Adrenal gland (tissue), 12 donors: ENCODE data around the gene MRGPRF. TPM values are rescaled to one million over a fixed set of nuclear protein-coding genes. Genes with fewer than 3 reads are reported as not detected.

ENCODE experiments used
- DNase-seq, 7 donors: peaks; one replicate each; pipeline ENCODE4 v3.0.0-alpha.2; 2019 to 2020
- H3K27ac ChIP-seq, 5 donors: fragments of 200-600 bp; sonication (generic) in 4 of 5; 1 replicate in 3 of 5; 2 replicates in 2 of 5; pipeline versions ENCODE4 v1.5.1 to v1.8.0; 2016 to 2020; ENCODE audit warnings: mild to moderate bottlenecking in 1 of 5
- H3K27me3 ChIP-seq: fragments of 200-600 bp; 2 replicates; pipeline ENCODE4 v1.8.0; 2021
- H3K36me3 ChIP-seq, 2 donors: fragments of 200-600 bp; replicated peaks in 1 of 2; 1 replicate in 1 of 2; 2 replicates in 1 of 2; pipeline versions ENCODE4 v1.5.1 to v1.8.0; 2018 to 2022
- H3K4me1 ChIP-seq, 2 donors: fragments of 200-600 bp; replicated peaks in 1 of 2; 1 replicate in 1 of 2; 2 replicates in 1 of 2; pipeline versions ENCODE4 v1.5.1 to v1.8.0; 2018 to 2021
- H3K4me3 ChIP-seq, 4 donors: fragments of 200-600 bp; sonication (generic) in 3 of 4; one replicate each; pipeline ENCODE4 v1.5.1; 2016 to 2018
- H3K9me3 ChIP-seq, 3 donors: fragments of 200-600 bp; sonication (generic) in 1 of 3; replicated peaks in 1 of 3; 1 replicate in 2 of 3; 2 replicates in 1 of 3; pipeline versions ENCODE4 v1.5.1 to v1.8.0; 2016 to 2021
- CTCF ChIP-seq, 6 experiments: fragments of 450-650 bp in 4 of 6; fragments of 200-600 bp in 2 of 6; sonication (generic) in 1 of 6; IDR thresholded peaks; 1 replicate in 5 of 6; 2 replicates in 1 of 6; pipeline versions ENCODE4 v1.5.1 to v1.8.0; 2016 to 2021; ENCODE audit warnings: antibody characterized with exemption in 6 of 6, mild to moderate bottlenecking in 2 of 6, moderate library complexity in 1 of 6
- POLR2A ChIP-seq, 2 donors: fragments of 450-650 bp; IDR thresholded peaks; one replicate each; pipeline ENCODE4 v1.6.1; 2017; ENCODE audit warnings: antibody characterized with exemption in 2 of 2, mild to moderate bottlenecking in 2 of 2, moderate library complexity in 1 of 2
- WGBS, 4 donors: extraction: QIAGEN DNeasy Blood & Tissue Kit in 2 of 4; methylation state at CpG; one replicate each; pipeline versions ENCODE4 v1.1.5 to v1.1.7; 2013 to 2017; 5-methylcytosine and 5-hydroxymethylcytosine counted together
- intact Hi-C, 2 donors: fragments of 100-400 bp; cut with DNase I; formaldehyde crosslinking; loops; one replicate each; pipeline versions ENCODE4 v1.14.1 to v1.15.0; 2022 to 2023
- polyA plus RNA-seq, 3 donors: library from polyadenylated mRNA; stranded (reverse); fragments of 200-250 nt in 2 of 3; fragments of 350-450 nt in 1 of 3; fragmentation: Illumina TruSeq in 1 of 3; extraction: RNeasy Lipid Tissue Mini Kit (QIAGEN cat#74804) in 1 of 3; gene quantifications; one replicate each; pipeline ENCODE4 v1.2.3, GENCODE V29; 2013 to 2014
- total RNA-seq, 9 donors: library from RNA; depleted of rRNA in 4 of 9; stranded (reverse); fragments of >200 nt in 4 of 9; fragments of 120-200 nt in 1 of 9; fragmentation: NEBNext Ultra II Directional in 1 of 9; extraction: Animal tissue kit (Norgen Biotek cat#: 25700) in 1 of 9; gene quantifications; one replicate each; pipeline versions ENCODE4 v1.1.0 to v1.2.4, GENCODE V29; 2013 to 2023
- donor health status: healthy with polysubstance abuse.
- donor health status: Bipolar disorder and iron deficiency.
- donor health status: DM: yes; HTN: yes; CAD: no.
- donor health status: DM: no; HTN: no; CAD: no.
- donor health status: DM: no; HTN: no; CAD: no.
- donor health status: DM: yes; HTN: yes; CAD: no.

The MRGPRF gene
- total and polyA plus RNA-seq, 12 donors = 0.33 to 14.6 (median 4.3) TPM

- intact Hi-C loops = no loop called here
- no peaks in the 10 kb centered on the region for H3K36me3 ChIP-seq
- WGBS, 4 donors = 21 to 27% (median 23%) methylated on average over 11 of the region's 11 CpGs
- TF ChIP-seq POLR2A (IDR thresholded peaks at IDR 0.05) = no peak
- no peak for TF ChIP-seq CTCF (IDR thresholded peaks at IDR 0.05)
- H3K4me3 ChIP-seq = peak overlapping the region in 2 of 4 donors; percentile 60 to 90
- H3K4me1 ChIP-seq = peaks cover 4 to 36% of the 10 kb centered on the region in 2 donors
- H3K9me3 ChIP-seq = no peaks in the 10 kb centered on the region
- peak overlapping the region in 2 of 5 donors; percentile 4 to 24 for H3K27ac ChIP-seq
- H3K27me3 ChIP-seq = no peaks in the 10 kb centered on the region
- DNase-seq = no peak
Measured at GRCh38 chr11:69048031-69048693, 35.1 kb upstream of the MRGPRF start.

- intact Hi-C loops = no loop called here
- peak overlapping the region in 1 of 5 donors; percentile 30 for H3K27ac ChIP-seq
- no peak overlapping the region for H3K4me3 ChIP-seq
- 21 to 26% (median 22%) methylated on average over 13 to 15 of the region's 15 CpGs for WGBS, 4 donors
- no peaks in the 10 kb centered on the region for H3K27me3 ChIP-seq
- peak; percentile 58 to 86 (median 80) for DNase-seq
- no peaks in the 10 kb centered on the region for H3K36me3 ChIP-seq
- H3K9me3 ChIP-seq = no peaks in the 10 kb centered on the region
- TF ChIP-seq POLR2A (IDR thresholded peaks at IDR 0.05) (no peak), CTCF (IDR thresholded peaks at IDR 0.05) (peak; percentile 31 to 54 (median 48))
- H3K4me1 ChIP-seq = peaks cover 2% of the 10 kb centered on the region in 2 donors
Measured at GRCh38 chr11:69044111-69045013, 31.3 kb upstream of the MRGPRF start.

- TF ChIP-seq CTCF (IDR thresholded peaks at IDR 0.05) (no peak), POLR2A (IDR thresholded peaks at IDR 0.05) (no peak)
- intact Hi-C loops = no loop called here
- Histone ChIP-seq H3K4me1 (no peaks in the 10 kb centered on the region), H3K9me3 (no peaks in the 10 kb centered on the region), H3K27me3 (no peaks in the 10 kb centered on the region), H3K27ac (no peak overlapping the region), H3K4me3 (no peak overlapping the region), H3K36me3 (no peaks in the 10 kb centered on the region)
- 58 to 69% (median 63%) methylated on average over 2 of the region's 2 CpGs for WGBS, 4 donors
- DNase-seq = no peak
Measured at GRCh38 chr11:69041516-69041915, 28.5 kb upstream of the MRGPRF start.

- H3K27me3 ChIP-seq = no peaks in the 10 kb centered on the region
- H3K27ac ChIP-seq = no peak overlapping the region
- intact Hi-C loops = no loop called here
- H3K36me3 ChIP-seq = no peaks in the 10 kb centered on the region
- TF ChIP-seq POLR2A (IDR thresholded peaks at IDR 0.05) (no peak), CTCF (IDR thresholded peaks at IDR 0.05) (no peak)
- no peak overlapping the region for H3K4me3 ChIP-seq
- H3K4me1 ChIP-seq = no peaks in the 10 kb centered on the region
- DNase-seq = no peak
- 78 to 83% (median 81%) methylated on average over 4 of the region's 4 CpGs for WGBS, 4 donors
- no peaks in the 10 kb centered on the region for H3K9me3 ChIP-seq
Measured at GRCh38 chr11:69040581-69041260, 27.7 kb upstream of the MRGPRF start.
